HepG2 (cell line): ENCODE measurements around the gene ATRAID. TPM values are rescaled to one million over a fixed set of nuclear protein-coding genes. Genes with fewer than 3 reads are reported as not detected.
A peak's percentile ranks its signal among the peaks of the same experiment; 100 is the strongest.

Source experiments
- AGO1 ChIP-seq: fragments of 200-400 bp; formaldehyde crosslinking; IDR thresholded peaks from 2 replicates; pipeline ENCODE4 v1.6.1; 2017; ENCODE audit warnings: mild to moderate bottlenecking, low read depth, low read length, moderate library complexity; ENCODE audit not compliant: poor library complexity, severe bottlenecking
- ELF4 ChIP-seq: sonication (generic); formaldehyde crosslinking; IDR thresholded peaks from 2 replicates; pipeline ENCODE4 v1.5.0; 2020; ENCODE audit warnings: missing genetic modification reagents, mild to moderate bottlenecking, moderate library complexity, borderline replicate concordance
- FOXC1 ChIP-seq: sonication (generic); formaldehyde crosslinking; IDR thresholded peaks from 2 replicates; pipeline ENCODE4 v1.8.0; 2022; ENCODE audit warnings: mild to moderate bottlenecking, missing genetic modification reagents, borderline replicate concordance
- GZF1 ChIP-seq: sonication (generic); formaldehyde crosslinking; IDR thresholded peaks from 2 replicates; pipeline ENCODE4 v1.5.1; 2020; ENCODE audit warnings: mild to moderate bottlenecking, missing genetic modification reagents
- HNF4G ChIP-seq, 2 experiments: sonication (generic) in 1 of 2; formaldehyde crosslinking in 1 of 2; IDR thresholded peaks; 2 replicates each; pipeline versions ENCODE4 v1.4.0 to v1.6.1; 2011 to 2020; ENCODE audit warnings: borderline replicate concordance in 2 of 2, low read depth in 2 of 2, mild to moderate bottlenecking in 2 of 2, low read length in 1 of 2, missing genetic modification reagents in 1 of 2, moderate library complexity in 1 of 2
- HNRNPUL1 ChIP-seq: fragments of 200-400 bp; formaldehyde crosslinking; IDR thresholded peaks from 2 replicates; pipeline ENCODE4 v1.6.1; 2017; ENCODE audit warnings: low read depth, mild to moderate bottlenecking, low read length, moderate library complexity
- JDP2 ChIP-seq: sonication (generic); formaldehyde crosslinking; IDR thresholded peaks from 2 replicates; pipeline ENCODE4 v1.8.1; 2022; ENCODE audit warnings: missing genetic modification reagents, borderline replicate concordance
- POLR2AphosphoS2 ChIP-seq: IDR thresholded peaks from 2 replicates; pipeline ENCODE4 v1.6.1; 2011; ENCODE audit warnings: low read depth, low read length, improper control_type of control experiment
- SOX13 ChIP-seq, 3 experiments: fragments of 450-650 bp in 1 of 3; sonication (generic) in 1 of 3; formaldehyde crosslinking in 1 of 3; IDR thresholded peaks in 2 of 3; conservative IDR thresholded peaks in 1 of 3; 2 replicates each; pipeline versions ENCODE4 v1.5.0 to v1.6.1; 2016 to 2020; ENCODE audit warnings: antibody characterized with exemption in 1 of 3, mild to moderate bottlenecking in 1 of 3, missing compliant biosample characterization in 1 of 3, missing genetic modification reagents in 1 of 3, moderate library complexity in 1 of 3
- STAT5B ChIP-seq: sonication (generic); formaldehyde crosslinking; IDR thresholded peaks from 2 replicates; pipeline ENCODE4 v1.4.0; 2020; ENCODE audit warnings: missing genetic modification reagents
- TEAD3 ChIP-seq: optimal IDR thresholded peaks from 2 replicates; pipeline ENCODE3; 2016; ENCODE audit warnings: borderline replicate concordance
- ZNF234 ChIP-seq: sonication (generic); formaldehyde crosslinking; conservative IDR thresholded peaks from 2 replicates; pipeline ENCODE4 v1.5.1; 2020; ENCODE audit warnings: mild to moderate bottlenecking, missing genetic modification reagents
- ZNF543 ChIP-seq: sonication (generic); formaldehyde crosslinking; IDR thresholded peaks from 2 replicates; pipeline ENCODE4 v1.4.0; 2020; ENCODE audit warnings: mild to moderate bottlenecking, missing genetic modification reagents
- ZNF589 ChIP-seq: sonication (generic); formaldehyde crosslinking; conservative IDR thresholded peaks from 2 replicates; pipeline ENCODE4 v1.8.0; 2022; ENCODE audit warnings: mild to moderate bottlenecking, moderate library complexity, missing genetic modification reagents
- ZNF607 ChIP-seq: sonication (generic); formaldehyde crosslinking; IDR thresholded peaks from 2 replicates; pipeline ENCODE4 v1.5.1; 2020; ENCODE audit warnings: missing genetic modification reagents, mild to moderate bottlenecking, borderline replicate concordance
- ZNF737 ChIP-seq: sonication (generic); formaldehyde crosslinking; IDR thresholded peaks from 2 replicates; pipeline ENCODE4 v1.5.0; 2020; ENCODE audit warnings: missing genetic modification reagents, mild to moderate bottlenecking, borderline replicate concordance
- ZNF746 ChIP-seq: sonication (generic); formaldehyde crosslinking; IDR thresholded peaks from 2 replicates; pipeline ENCODE4 v1.8.0; 2022; ENCODE audit warnings: mild to moderate bottlenecking, missing genetic modification reagents
- ZNF747 ChIP-seq: sonication (generic); formaldehyde crosslinking; IDR thresholded peaks from 2 replicates; pipeline ENCODE4 v1.8.1; 2023; ENCODE audit warnings: missing genetic modification reagents, mild to moderate bottlenecking, borderline replicate concordance
- ZNF776 ChIP-seq: sonication (generic); formaldehyde crosslinking; IDR thresholded peaks from 2 replicates; pipeline ENCODE4 v1.4.0; 2020; ENCODE audit warnings: mild to moderate bottlenecking, missing genetic modification reagents
- ZNF790 ChIP-seq: sonication (generic); formaldehyde crosslinking; IDR thresholded peaks from 2 replicates; pipeline ENCODE4 v1.8.0; 2022; ENCODE audit warnings: missing genetic modification reagents, mild to moderate bottlenecking, borderline replicate concordance
- ZSCAN20 ChIP-seq: sonication (generic); formaldehyde crosslinking; IDR thresholded peaks from 2 replicates; pipeline ENCODE4 v1.4.0; 2020; ENCODE audit warnings: missing genetic modification reagents, mild to moderate bottlenecking, borderline replicate concordance
- polyA plus RNA-seq, 8 experiments: library from polyadenylated mRNA; depleted of rRNA in 3 of 8; stranded (reverse) in 7 of 8; unstranded in 1 of 8; fragments of >200 nt; fragmentation: Illumina TruSeq in 4 of 8; extraction: Trizol in 4 of 8; gene quantifications; 2 replicates each; pipeline versions ENCODE4 v1.2.1 to v1.2.3, GENCODE V29; 2011 to 2016; ENCODE audit warnings: low read depth in 4 of 8, missing spikeins in 1 of 8, mixed read lengths in 1 of 8; ENCODE audit not compliant: insufficient read depth in 1 of 8
- total RNA-seq, 5 experiments: library from RNA; depleted of rRNA; stranded (reverse); fragments of >200 nt; fragmentation: Illumina TruSeq; extraction: Trizol; gene quantifications; 2 replicates each; pipeline ENCODE4 v1.2.3, GENCODE V29; 2016; ENCODE audit warnings: low read depth in 1 of 5
- TF ChIP-seq, protein P1 (sequence below): sonication (generic); formaldehyde crosslinking; IDR thresholded peaks from 2 replicates; pipeline ENCODE4 v1.5.0; 2020; ENCODE audit warnings: missing genetic modification reagents
- TF ChIP-seq, protein P2 (sequence below): sonication (generic); formaldehyde crosslinking; IDR thresholded peaks from 2 replicates; pipeline ENCODE4 v1.5.0; 2020; ENCODE audit warnings: missing genetic modification reagents
- TF ChIP-seq, protein P3 (sequence below): sonication (generic); formaldehyde crosslinking; IDR thresholded peaks from 2 replicates; pipeline ENCODE4 v1.4.0; 2020; ENCODE audit warnings: missing genetic modification reagents

ATRAID gene
- total and polyA plus RNA-seq, 2 of the 13 experiments (the other 11 are each of a cell fraction or from before 2014, with no cell fraction given): 207 to 382 TPM

DNA sequence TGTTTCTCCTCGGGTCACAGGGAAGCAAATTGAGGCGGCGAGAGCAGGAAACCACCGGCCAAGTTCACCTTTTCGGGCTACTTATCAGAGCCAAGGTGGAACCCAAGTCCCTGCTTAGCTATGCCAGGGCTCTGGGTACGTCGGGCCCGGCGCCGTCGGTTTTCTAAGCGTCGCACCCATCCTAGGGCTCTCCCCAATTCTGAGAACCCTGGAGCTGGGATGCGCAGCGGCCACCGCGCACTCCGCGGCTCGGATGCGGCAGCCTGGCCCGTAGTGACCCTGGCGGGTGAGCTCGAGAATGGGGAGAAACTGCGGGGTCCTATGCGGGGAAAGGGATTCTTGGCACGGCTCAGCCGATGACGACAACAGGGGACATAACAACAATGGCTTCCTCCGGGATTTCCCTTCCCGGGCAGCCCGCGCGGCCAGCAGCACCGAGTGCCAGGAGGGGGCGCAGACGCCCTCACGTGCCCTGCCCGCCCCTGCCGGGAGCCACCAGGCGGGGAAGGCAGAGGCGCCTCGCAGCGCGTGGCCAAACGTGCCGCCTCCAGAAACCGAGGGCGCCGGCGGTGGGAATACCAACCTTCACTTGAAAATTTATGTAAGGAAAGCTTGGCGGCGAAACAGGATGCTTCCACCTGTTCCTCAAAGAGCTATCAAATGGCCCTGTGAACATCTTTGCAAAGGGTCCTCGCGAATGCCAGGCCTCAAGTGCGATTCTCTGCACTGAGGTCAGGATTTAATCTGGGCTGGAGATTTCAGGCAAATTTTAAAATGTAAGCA is 53.1 kb downstream of the ATRAID start (continued):
- TF ChIP-seq, protein P1, sequence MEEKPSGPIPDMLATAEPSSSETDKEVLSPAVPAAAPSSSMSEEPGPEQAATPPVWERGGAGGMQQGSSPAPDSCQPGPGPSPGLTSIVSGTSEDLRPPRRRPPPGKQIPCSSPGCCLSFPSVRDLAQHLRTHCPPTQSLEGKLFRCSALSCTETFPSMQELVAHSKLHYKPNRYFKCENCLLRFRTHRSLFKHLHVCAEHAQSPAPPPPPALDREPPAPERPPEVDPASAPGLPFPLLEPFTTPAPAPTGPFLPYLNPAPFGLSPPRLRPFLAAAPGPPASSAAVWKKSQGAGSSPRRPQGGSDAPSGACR (CRISPR knock-in tag): 0 out of 2 replicates have a peak, but pooled peaks have one; percentile 51
- TF ChIP-seq, protein P2, sequence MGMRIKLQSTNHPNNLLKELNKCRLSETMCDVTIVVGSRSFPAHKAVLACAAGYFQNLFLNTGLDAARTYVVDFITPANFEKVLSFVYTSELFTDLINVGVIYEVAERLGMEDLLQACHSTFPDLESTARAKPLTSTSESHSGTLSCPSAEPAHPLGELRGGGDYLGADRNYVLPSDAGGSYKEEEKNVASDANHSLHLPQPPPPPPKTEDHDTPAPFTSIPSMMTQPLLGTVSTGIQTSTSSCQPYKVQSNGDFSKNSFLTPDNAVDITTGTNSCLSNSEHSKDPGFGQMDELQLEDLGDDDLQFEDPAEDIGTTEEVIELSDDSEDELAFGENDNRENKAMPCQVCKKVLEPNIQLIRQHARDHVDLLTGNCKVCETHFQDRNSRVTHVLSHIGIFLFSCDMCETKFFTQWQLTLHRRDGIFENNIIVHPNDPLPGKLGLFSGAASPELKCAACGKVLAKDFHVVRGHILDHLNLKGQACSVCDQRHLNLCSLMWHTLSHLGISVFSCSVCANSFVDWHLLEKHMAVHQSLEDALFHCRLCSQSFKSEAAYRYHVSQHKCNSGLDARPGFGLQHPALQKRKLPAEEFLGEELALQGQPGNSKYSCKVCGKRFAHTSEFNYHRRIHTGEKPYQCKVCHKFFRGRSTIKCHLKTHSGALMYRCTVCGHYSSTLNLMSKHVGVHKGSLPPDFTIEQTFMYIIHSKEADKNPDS (CRISPR knock-in tag): 0 out of 2 replicates have a peak, but pooled peaks have one; percentile 28
- TF ChIP-seq ZNF543 (CRISPR knock-in tag): no peak
- TF ChIP-seq STAT5B (CRISPR knock-in tag): peak; percentile 44; the same call in 1 of the 2 replicates
- TF ChIP-seq HNRNPUL1: no peak
- TF ChIP-seq ZNF589 (CRISPR knock-in tag): 0 out of 2 replicates have a peak, but pooled peaks have one; percentile 29
- no peak for TF ChIP-seq HNF4G (IDR thresholded peaks at IDR 0.05; ENCODE audit: borderline replicate concordance, low read depth, low read length)
- peak; percentile 66; the same call in 1 of the 2 replicates for TF ChIP-seq HNF4G (CRISPR knock-in tag; IDR thresholded peaks at IDR 0.05; ENCODE audit: borderline replicate concordance, low read depth)
- TF ChIP-seq TEAD3 (CRISPR knock-in tag): peak; percentile 73
- peak; percentile 97 for TF ChIP-seq ZNF746 (CRISPR knock-in tag)
- TF ChIP-seq ZSCAN20 (CRISPR knock-in tag): peak; percentile 37; the same call in 1 of the 2 replicates
- TF ChIP-seq POLR2AphosphoS2: no peak
- TF ChIP-seq JDP2 (CRISPR knock-in tag): peak; percentile 27; the same call in 1 of the 2 replicates
- peak; percentile 67; the same call in 1 of the 2 replicates for TF ChIP-seq ZNF747 (CRISPR knock-in tag)
- no peak; the same call in 1 of the 2 replicates for TF ChIP-seq SOX13 (IDR thresholded peaks at IDR 0.05)
- peak in 1 of 2 experiments; percentile 61; a peak in 1 of 4 replicates for TF ChIP-seq SOX13 (CRISPR knock-in tag; conservative IDR thresholded peaks at IDR 0.05 in 1 of 2, IDR thresholded peaks at IDR 0.05 in 1 of 2)
- peak; percentile 83 for TF ChIP-seq ZNF607 (CRISPR knock-in tag)
- peak; percentile 53; the same call in 1 of the 2 replicates for TF ChIP-seq ZNF776 (CRISPR knock-in tag)
- 0 out of 2 replicates have a peak, but pooled peaks have one; percentile 35 for TF ChIP-seq GZF1 (CRISPR knock-in tag)
- no peak for TF ChIP-seq ZNF737 (CRISPR knock-in tag)
- TF ChIP-seq ZNF790: peak; percentile 88; the same call in 1 of the 2 replicates
- no peak for TF ChIP-seq ZNF234 (CRISPR knock-in tag)
- TF ChIP-seq, protein P3, sequence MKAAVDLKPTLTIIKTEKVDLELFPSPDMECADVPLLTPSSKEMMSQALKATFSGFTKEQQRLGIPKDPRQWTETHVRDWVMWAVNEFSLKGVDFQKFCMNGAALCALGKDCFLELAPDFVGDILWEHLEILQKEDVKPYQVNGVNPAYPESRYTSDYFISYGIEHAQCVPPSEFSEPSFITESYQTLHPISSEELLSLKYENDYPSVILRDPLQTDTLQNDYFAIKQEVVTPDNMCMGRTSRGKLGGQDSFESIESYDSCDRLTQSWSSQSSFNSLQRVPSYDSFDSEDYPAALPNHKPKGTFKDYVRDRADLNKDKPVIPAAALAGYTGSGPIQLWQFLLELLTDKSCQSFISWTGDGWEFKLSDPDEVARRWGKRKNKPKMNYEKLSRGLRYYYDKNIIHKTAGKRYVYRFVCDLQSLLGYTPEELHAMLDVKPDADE (CRISPR knock-in tag): no peak
- TF ChIP-seq FOXC1 (CRISPR knock-in tag): peak; percentile 74
- TF ChIP-seq ELF4: peak; percentile 57; the same call in 1 of the 2 replicates
- TF ChIP-seq AGO1: peak; percentile 73
